Measurements from ENCODE around the gene TBC1D3B.

- TF ChIP-seq ZNF274 (IDR thresholded peaks at IDR 0.05; ENCODE audit: low read depth, low read length) (no peak), REST (IDR thresholded peaks at IDR 0.05; ENCODE audit: low read depth) (no peak), SIN3A (IDR thresholded peaks at IDR 0.05; ENCODE audit: low read depth) (no peak), EZH2phosphoT487 (IDR thresholded peaks at IDR 0.05; ENCODE audit: borderline replicate concordance) (no peak), MAX (IDR thresholded peaks at IDR 0.05) (no peak), YY1 (IDR thresholded peaks at IDR 0.05; ENCODE audit: extremely low read depth, insufficient replicate concordance, low read depth, low read length) (no peak), RAD21 (IDR thresholded peaks at IDR 0.05; ENCODE audit: low read depth) (no peak), CTCF (IDR thresholded peaks at IDR 0.05 in 2 of 3, conservative IDR thresholded peaks at IDR 0.05 in 1 of 3; ENCODE audit: borderline replicate concordance in 1 of 3, insufficient read depth in 1 of 3, low read depth in 2 of 3, low read length in 2 of 3) (no peak), EZH2 (IDR thresholded peaks at IDR 0.05) (no peak), POLR2A (IDR thresholded peaks at IDR 0.05; ENCODE audit: borderline replicate concordance, extremely low read depth, insufficient read depth, insufficient read length) (no peak), SRF (IDR thresholded peaks at IDR 0.05; ENCODE audit: low read depth) (no peak), CEBPB (IDR thresholded peaks at IDR 0.05; ENCODE audit: low read depth) (no peak), POLR2AphosphoS5 (IDR thresholded peaks at IDR 0.05; ENCODE audit: low read depth, low read length) (no peak)
These were observed 9.0 kb upstream of the TBC1D3B start for GRCh38 chr17:36185416-36185815.
